GM23338 (cell line): ENCODE measurements around the gene SCGB2B2. TPM values are rescaled to one million over a fixed set of nuclear protein-coding genes. Genes with fewer than 3 reads are reported as not detected.

Experiments used
- ATAC-seq: fragments of 200-7000 bp; cut with Tn5 transposase; 3 replicates; pipeline ENCODE4 v1.9.1; 2020
- DNase-seq: peaks from one replicate; pipeline ENCODE4 v3.0.0-alpha.2; 2015; ENCODE audit warnings: low spot score
- H2AFZ ChIP-seq: fragments of 200-600 bp; sonication (generic); 2 replicates; pipeline ENCODE4 v1.8.0; 2016; ENCODE audit warnings: antibody characterized with exemption, mild to moderate bottlenecking, moderate library complexity
- H3F3A ChIP-seq: fragments of 200-600 bp; sonication (generic); replicated peaks from 2 replicates; pipeline ENCODE4 v1.8.0; 2017; ENCODE audit warnings: antibody characterized with exemption, mixed run types, low read depth
- H3K27ac ChIP-seq: fragments of 200-600 bp; sonication (generic); 2 replicates; pipeline ENCODE4 v1.6.1; 2016; ENCODE audit warnings: low read depth
- H3K27me3 ChIP-seq: fragments of 200-600 bp; sonication (generic); 2 replicates; pipeline ENCODE4 v1.8.0; 2016; ENCODE audit warnings: mild to moderate bottlenecking, mixed run types, moderate library complexity; ENCODE audit not compliant: insufficient read depth
- H3K36me3 ChIP-seq: fragments of 200-600 bp; sonication (generic); 2 replicates; pipeline ENCODE4 v1.8.0; 2016; ENCODE audit warnings: mild to moderate bottlenecking; ENCODE audit not compliant: insufficient read depth
- H3K4me1 ChIP-seq: fragments of 200-600 bp; sonication (generic); 2 replicates; pipeline ENCODE4 v1.8.0; 2016; ENCODE audit warnings: mild to moderate bottlenecking, moderate library complexity; ENCODE audit not compliant: insufficient read depth
- H3K4me2 ChIP-seq: fragments of 200-600 bp; sonication (generic); 2 replicates; pipeline ENCODE4 v1.7.1; 2017; ENCODE audit warnings: mixed run types
- H3K4me3 ChIP-seq: fragments of 200-600 bp; sonication (generic); 2 replicates; pipeline ENCODE4 v1.6.1; 2016; ENCODE audit warnings: mixed run types
- H3K79me2 ChIP-seq: fragments of 200-600 bp; sonication (generic); replicated peaks from 2 replicates; pipeline ENCODE4 v1.8.0; 2017; ENCODE audit warnings: mild to moderate bottlenecking; ENCODE audit not compliant: insufficient read depth
- H3K9me2 ChIP-seq: fragments of 200-600 bp; sonication (generic); 2 replicates; pipeline ENCODE4 v1.8.0; 2017; ENCODE audit not compliant: insufficient read depth
- H4K20me1 ChIP-seq: fragments of 200-600 bp; sonication (generic); replicated peaks from 2 replicates; pipeline ENCODE4 v1.8.0; 2017; ENCODE audit warnings: mild to moderate bottlenecking; ENCODE audit not compliant: insufficient read depth
- H3K27ac Mint-ChIP-seq: 2 replicates; pipeline ENCODE4 v1.8.0; 2020; ENCODE audit warnings: inconsistent platforms, mild to moderate bottlenecking, moderate library complexity, mixed read lengths
- H3K27me3 Mint-ChIP-seq: 3 replicates; pipeline ENCODE4 v1.8.0; 2022; ENCODE audit warnings: low read depth, mild to moderate bottlenecking, moderate library complexity, mixed read lengths, inconsistent platforms; ENCODE audit not compliant: insufficient read depth, poor library complexity
- H3K36me3 Mint-ChIP-seq: 3 replicates; pipeline ENCODE4 v1.8.0; 2021; ENCODE audit warnings: low read depth, mild to moderate bottlenecking, inconsistent platforms, moderate library complexity, mixed read lengths
- H3K4me1 Mint-ChIP-seq: 3 replicates; pipeline ENCODE4 v1.8.0; 2020; ENCODE audit warnings: mild to moderate bottlenecking, inconsistent platforms, mixed read lengths
- H3K4me3 Mint-ChIP-seq: 3 replicates; pipeline ENCODE4 v1.8.0; 2021; ENCODE audit warnings: moderate library complexity, mild to moderate bottlenecking, inconsistent platforms, mixed read lengths
- H3K9me3 Mint-ChIP-seq: 3 replicates; pipeline ENCODE4 v1.8.0; 2020; ENCODE audit warnings: moderate library complexity, mild to moderate bottlenecking, inconsistent platforms, mixed read lengths
- CREB1 ChIP-seq: fragments of 250-450 bp; sonication (Bioruptor Pico); IDR thresholded peaks from 2 replicates; pipeline ENCODE4 v1.5.0; 2020; ENCODE audit warnings: low read depth, mild to moderate bottlenecking, moderate library complexity
- EZH2 ChIP-seq: fragments of 200-600 bp; sonication (generic); IDR thresholded peaks from one replicate; pipeline ENCODE4 v1.8.0; 2017; ENCODE audit warnings: antibody characterized with exemption, mild to moderate bottlenecking, low read depth; ENCODE audit not compliant: unreplicated experiment
- EZH2phosphoT487 ChIP-seq: fragments of 200-600 bp; sonication (generic); IDR thresholded peaks from one replicate; pipeline ENCODE4 v1.8.1; 2018; ENCODE audit warnings: antibody characterized with exemption; ENCODE audit not compliant: unreplicated experiment
- JUNB ChIP-seq: IDR thresholded peaks from one replicate; pipeline ENCODE4 v1.6.1; 2016; ENCODE audit warnings: antibody characterized with exemption; ENCODE audit not compliant: unreplicated experiment
- NANOG ChIP-seq: IDR thresholded peaks from 2 replicates; pipeline ENCODE4 v1.6.1; 2016; ENCODE audit warnings: antibody characterized with exemption, borderline replicate concordance
- POLR2AphosphoS5 ChIP-seq: IDR thresholded peaks from 2 replicates; pipeline ENCODE4 v1.6.1; 2016; ENCODE audit warnings: antibody characterized with exemption, low read depth
- REST ChIP-seq: IDR thresholded peaks from one replicate; pipeline ENCODE4 v1.6.1; 2018; ENCODE audit warnings: antibody characterized with exemption; ENCODE audit not compliant: unreplicated experiment
- STAT1 ChIP-seq: IDR thresholded peaks from one replicate; pipeline ENCODE4 v1.6.1; 2016; ENCODE audit warnings: antibody characterized with exemption; ENCODE audit not compliant: unreplicated experiment
- ZNF114 ChIP-seq: fragments of 250-450 bp; sonication (Bioruptor Pico); IDR thresholded peaks from 2 replicates; pipeline ENCODE4 v1.5.0; 2020; ENCODE audit warnings: mild to moderate bottlenecking, moderate library complexity
- ZNF331 ChIP-seq: fragments of 250-450 bp; sonication (Bioruptor Pico); IDR thresholded peaks from 2 replicates; pipeline ENCODE4 v1.5.0; 2020; ENCODE audit warnings: low read depth, mild to moderate bottlenecking, moderate library complexity
- polyA plus RNA-seq: library from polyadenylated mRNA; unstranded; fragments of >200 nt; fragmentation: Nextera tagmentation; extraction: Ambion mirVana; gene quantifications from 2 replicates; pipeline ENCODE4 v1.2.1, GENCODE V29; 2016
- total RNA-seq: library from RNA; depleted of rRNA; stranded (reverse); fragments of >200 nt; shearing (Covaris generic); gene quantifications from 2 replicates; pipeline ENCODE4 v1.2.3, GENCODE V29; 2014
- TF ChIP-seq, protein P1 (sequence below): fragments of 250-450 bp; sonication (Bioruptor Pico); IDR thresholded peaks from 2 replicates; pipeline ENCODE4 v1.5.0; 2020; ENCODE audit warnings: mild to moderate bottlenecking, moderate library complexity
- TF ChIP-seq, protein P2 (sequence below): IDR thresholded peaks from 2 replicates; pipeline ENCODE4 v1.6.1; 2016; ENCODE audit warnings: antibody characterized with exemption
- TF ChIP-seq, protein P3 (sequence below), 2 experiments: fragments of 200-600 bp in 1 of 2; sonication (generic) in 1 of 2; conservative IDR thresholded peaks; 2 replicates each; pipeline versions ENCODE4 v1.5.1 to v1.6.1; 2016 to 2017; ENCODE audit warnings: antibody characterized with exemption in 2 of 2, low read depth in 2 of 2, mild to moderate bottlenecking in 2 of 2, moderate library complexity in 1 of 2

Gene SCGB2B2
- total and polyA plus RNA-seq, 2 experiments from 2014 or later = 0.28 TPM; not detected in 1

- peaks cover 4% of the 10 kb centered on the region; the same call in 2 of the 3 replicates for H3K4me1 Mint-ChIP-seq
- H3K36me3 Mint-ChIP-seq = peaks cover 21% of the 10 kb centered on the region
- H3K36me3 ChIP-seq = peaks cover 7% of the 10 kb centered on the region; the same call in 1 of the 2 replicates
- no peak overlapping the region for H3K4me3 Mint-ChIP-seq
- H4K20me1 ChIP-seq = no peaks in the 10 kb centered on the region
- ATAC-seq = peak; percentile 93
- DNase-seq = peak; percentile 78
- H3K4me3 ChIP-seq = 0 out of 2 replicates have a peak overlapping the region, but pooled peaks have one; percentile 21
- no peak overlapping the region for H3K27ac ChIP-seq
- no peaks in the 10 kb centered on the region for H3F3A ChIP-seq
- no peak for TF ChIP-seq ZNF114 (CRISPR knock-in tag)
- no peak for TF ChIP-seq POLR2AphosphoS5
- no peak for TF ChIP-seq CREB1 (CRISPR knock-in tag)
- no peak for TF ChIP-seq EZH2phosphoT487
- no peak for TF ChIP-seq EZH2
- TF ChIP-seq, protein P1, sequence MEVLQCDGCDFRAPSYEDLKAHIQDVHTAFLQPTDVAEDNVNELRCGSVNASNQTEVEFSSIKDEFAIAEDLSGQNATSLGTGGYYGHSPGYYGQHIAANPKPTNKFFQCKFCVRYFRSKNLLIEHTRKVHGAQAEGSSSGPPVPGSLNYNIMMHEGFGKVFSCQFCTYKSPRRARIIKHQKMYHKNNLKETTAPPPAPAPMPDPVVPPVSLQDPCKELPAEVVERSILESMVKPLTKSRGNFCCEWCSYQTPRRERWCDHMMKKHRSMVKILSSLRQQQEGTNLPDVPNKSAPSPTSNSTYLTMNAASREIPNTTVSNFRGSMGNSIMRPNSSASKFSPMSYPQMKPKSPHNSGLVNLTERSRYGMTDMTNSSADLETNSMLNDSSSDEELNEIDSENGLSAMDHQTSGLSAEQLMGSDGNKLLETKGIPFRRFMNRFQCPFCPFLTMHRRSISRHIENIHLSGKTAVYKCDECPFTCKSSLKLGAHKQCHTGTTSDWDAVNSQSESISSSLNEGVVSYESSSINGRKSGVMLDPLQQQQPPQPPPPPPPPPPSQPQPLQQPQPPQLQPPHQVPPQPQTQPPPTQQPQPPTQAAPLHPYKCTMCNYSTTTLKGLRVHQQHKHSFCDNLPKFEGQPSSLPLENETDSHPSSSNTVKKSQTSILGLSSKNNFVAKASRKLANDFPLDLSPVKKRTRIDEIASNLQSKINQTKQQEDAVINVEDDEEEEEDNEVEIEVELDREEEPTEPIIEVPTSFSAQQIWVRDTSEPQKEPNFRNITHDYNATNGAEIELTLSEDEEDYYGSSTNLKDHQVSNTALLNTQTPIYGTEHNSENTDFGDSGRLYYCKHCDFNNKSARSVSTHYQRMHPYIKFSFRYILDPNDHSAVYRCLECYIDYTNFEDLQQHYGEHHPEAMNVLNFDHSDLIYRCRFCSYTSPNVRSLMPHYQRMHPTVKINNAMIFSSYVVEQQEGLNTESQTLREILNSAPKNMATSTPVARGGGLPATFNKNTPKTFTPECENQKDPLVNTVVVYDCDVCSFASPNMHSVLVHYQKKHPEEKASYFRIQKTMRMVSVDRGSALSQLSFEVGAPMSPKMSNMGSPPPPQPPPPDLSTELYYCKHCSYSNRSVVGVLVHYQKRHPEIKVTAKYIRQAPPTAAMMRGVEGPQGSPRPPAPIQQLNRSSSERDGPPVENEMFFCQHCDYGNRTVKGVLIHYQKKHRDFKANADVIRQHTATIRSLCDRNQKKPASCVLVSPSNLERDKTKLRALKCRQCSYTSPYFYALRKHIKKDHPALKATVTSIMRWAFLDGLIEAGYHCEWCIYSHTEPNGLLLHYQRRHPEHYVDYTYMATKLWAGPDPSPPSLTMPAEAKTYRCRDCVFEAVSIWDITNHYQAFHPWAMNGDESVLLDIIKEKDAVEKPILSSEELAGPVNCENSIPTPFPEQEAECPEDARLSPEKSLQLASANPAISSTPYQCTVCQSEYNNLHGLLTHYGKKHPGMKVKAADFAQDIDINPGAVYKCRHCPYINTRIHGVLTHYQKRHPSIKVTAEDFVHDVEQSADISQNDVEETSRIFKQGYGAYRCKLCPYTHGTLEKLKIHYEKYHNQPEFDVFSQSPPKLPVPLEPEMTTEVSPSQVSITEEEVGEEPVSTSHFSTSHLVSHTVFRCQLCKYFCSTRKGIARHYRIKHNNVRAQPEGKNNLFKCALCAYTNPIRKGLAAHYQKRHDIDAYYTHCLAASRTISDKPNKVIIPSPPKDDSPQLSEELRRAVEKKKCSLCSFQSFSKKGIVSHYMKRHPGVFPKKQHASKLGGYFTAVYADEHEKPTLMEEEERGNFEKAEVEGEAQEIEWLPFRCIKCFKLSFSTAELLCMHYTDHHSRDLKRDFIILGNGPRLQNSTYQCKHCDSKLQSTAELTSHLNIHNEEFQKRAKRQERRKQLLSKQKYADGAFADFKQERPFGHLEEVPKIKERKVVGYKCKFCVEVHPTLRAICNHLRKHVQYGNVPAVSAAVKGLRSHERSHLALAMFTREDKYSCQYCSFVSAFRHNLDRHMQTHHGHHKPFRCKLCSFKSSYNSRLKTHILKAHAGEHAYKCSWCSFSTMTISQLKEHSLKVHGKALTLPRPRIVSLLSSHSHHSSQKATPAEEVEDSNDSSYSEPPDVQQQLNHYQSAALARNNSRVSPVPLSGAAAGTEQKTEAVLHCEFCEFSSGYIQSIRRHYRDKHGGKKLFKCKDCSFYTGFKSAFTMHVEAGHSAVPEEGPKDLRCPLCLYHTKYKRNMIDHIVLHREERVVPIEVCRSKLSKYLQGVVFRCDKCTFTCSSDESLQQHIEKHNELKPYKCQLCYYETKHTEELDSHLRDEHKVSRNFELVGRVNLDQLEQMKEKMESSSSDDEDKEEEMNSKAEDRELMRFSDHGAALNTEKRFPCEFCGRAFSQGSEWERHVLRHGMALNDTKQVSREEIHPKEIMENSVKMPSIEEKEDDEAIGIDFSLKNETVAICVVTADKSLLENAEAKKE (CRISPR knock-in tag) = no peak
- TF ChIP-seq, protein P2, sequence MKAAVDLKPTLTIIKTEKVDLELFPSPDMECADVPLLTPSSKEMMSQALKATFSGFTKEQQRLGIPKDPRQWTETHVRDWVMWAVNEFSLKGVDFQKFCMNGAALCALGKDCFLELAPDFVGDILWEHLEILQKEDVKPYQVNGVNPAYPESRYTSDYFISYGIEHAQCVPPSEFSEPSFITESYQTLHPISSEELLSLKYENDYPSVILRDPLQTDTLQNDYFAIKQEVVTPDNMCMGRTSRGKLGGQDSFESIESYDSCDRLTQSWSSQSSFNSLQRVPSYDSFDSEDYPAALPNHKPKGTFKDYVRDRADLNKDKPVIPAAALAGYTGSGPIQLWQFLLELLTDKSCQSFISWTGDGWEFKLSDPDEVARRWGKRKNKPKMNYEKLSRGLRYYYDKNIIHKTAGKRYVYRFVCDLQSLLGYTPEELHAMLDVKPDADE = no peak
- TF ChIP-seq NANOG = no peak
- TF ChIP-seq REST = no peak
- TF ChIP-seq, protein P3, sequence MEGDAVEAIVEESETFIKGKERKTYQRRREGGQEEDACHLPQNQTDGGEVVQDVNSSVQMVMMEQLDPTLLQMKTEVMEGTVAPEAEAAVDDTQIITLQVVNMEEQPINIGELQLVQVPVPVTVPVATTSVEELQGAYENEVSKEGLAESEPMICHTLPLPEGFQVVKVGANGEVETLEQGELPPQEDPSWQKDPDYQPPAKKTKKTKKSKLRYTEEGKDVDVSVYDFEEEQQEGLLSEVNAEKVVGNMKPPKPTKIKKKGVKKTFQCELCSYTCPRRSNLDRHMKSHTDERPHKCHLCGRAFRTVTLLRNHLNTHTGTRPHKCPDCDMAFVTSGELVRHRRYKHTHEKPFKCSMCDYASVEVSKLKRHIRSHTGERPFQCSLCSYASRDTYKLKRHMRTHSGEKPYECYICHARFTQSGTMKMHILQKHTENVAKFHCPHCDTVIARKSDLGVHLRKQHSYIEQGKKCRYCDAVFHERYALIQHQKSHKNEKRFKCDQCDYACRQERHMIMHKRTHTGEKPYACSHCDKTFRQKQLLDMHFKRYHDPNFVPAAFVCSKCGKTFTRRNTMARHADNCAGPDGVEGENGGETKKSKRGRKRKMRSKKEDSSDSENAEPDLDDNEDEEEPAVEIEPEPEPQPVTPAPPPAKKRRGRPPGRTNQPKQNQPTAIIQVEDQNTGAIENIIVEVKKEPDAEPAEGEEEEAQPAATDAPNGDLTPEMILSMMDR (conservative IDR thresholded peaks at IDR 0.05; ENCODE audit: low read depth in 2 of 2) = no peak
- TF ChIP-seq JUNB = no peak
- TF ChIP-seq ZNF331 (CRISPR knock-in tag) = no peak
- TF ChIP-seq STAT1 = no peak
- H3K27me3 Mint-ChIP-seq = peaks cover 10% of the 10 kb centered on the region
- H2AFZ ChIP-seq = no peak overlapping the region
- H3K27ac Mint-ChIP-seq = no peak overlapping the region
- H3K4me2 ChIP-seq = peak overlapping the region; percentile 56
- H3K4me1 ChIP-seq = no peaks in the 10 kb centered on the region
- no peaks in the 10 kb centered on the region for H3K9me2 ChIP-seq
- H3K27me3 ChIP-seq = no peaks in the 10 kb centered on the region
- H3K9me3 Mint-ChIP-seq = peaks cover 85% of the 10 kb centered on the region
- H3K79me2 ChIP-seq = no peaks in the 10 kb centered on the region
These were observed 34.9 kb upstream of the SCGB2B2 start for GRCh38 chr19:34711890-34712289.
